ENCODE data around the gene USP6NL. TPM values are rescaled to one million over a fixed set of nuclear protein-coding genes. Genes with fewer than 3 reads are reported as not detected.

Gene USP6NL
- total RNA-seq, 2 donors from 2014 or later = 13.9 to 28.4 TPM

DNA sequence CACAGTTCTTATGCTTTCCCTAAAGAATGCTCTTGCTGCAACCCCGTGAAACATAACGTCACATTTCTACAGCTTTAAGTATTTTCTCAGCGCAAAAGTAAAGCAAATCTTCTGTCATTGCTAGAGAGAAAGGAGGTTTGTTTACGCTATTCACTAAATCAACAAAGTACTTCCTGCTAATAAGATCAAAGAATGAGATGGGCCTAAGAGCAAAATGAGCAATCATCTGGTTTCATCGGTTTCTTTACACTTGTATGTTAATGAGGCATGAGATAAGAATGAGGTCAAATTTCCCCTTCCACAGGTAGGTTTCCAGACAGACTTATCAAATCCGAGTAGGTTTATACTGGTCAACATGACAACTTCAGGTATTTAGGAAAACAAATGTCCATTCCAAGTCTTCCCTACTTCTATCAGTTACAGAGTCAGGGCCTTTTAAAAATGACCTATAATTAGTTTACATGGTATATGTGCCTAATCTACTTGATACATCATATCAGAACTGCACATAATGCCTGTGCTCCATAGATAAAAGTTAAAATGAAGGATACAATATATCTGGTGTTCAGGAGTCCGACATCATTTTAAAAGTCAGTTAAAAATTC, 8.4 kb downstream of the USP6NL start:
- Histone ChIP-seq H3K4me1 (replicated peaks) (no peaks in the 10 kb centered on the region), H3K27ac (no peak overlapping the region), H3K36me3 (no peaks in the 10 kb centered on the region), H3K4me3 (no peak overlapping the region), H3K9me3 (no peaks in the 10 kb centered on the region), H3K27me3 (replicated peaks; ENCODE audit: insufficient read depth) (no peaks in the 10 kb centered on the region)
- intact Hi-C loops (cut with DNase I) = no loop called here
- DNase-seq (ENCODE audit: low spot score) = no peak
- 40% methylated on average over 7 of the region's 7 CpGs for WGBS
- TF ChIP-seq POLR2AphosphoS5 (IDR thresholded peaks at IDR 0.05) (no peak), POLR2A (IDR thresholded peaks at IDR 0.05) (no peak)
- TF ChIP-seq, protein P1, sequence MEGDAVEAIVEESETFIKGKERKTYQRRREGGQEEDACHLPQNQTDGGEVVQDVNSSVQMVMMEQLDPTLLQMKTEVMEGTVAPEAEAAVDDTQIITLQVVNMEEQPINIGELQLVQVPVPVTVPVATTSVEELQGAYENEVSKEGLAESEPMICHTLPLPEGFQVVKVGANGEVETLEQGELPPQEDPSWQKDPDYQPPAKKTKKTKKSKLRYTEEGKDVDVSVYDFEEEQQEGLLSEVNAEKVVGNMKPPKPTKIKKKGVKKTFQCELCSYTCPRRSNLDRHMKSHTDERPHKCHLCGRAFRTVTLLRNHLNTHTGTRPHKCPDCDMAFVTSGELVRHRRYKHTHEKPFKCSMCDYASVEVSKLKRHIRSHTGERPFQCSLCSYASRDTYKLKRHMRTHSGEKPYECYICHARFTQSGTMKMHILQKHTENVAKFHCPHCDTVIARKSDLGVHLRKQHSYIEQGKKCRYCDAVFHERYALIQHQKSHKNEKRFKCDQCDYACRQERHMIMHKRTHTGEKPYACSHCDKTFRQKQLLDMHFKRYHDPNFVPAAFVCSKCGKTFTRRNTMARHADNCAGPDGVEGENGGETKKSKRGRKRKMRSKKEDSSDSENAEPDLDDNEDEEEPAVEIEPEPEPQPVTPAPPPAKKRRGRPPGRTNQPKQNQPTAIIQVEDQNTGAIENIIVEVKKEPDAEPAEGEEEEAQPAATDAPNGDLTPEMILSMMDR (IDR thresholded peaks at IDR 0.05) = no peak

DNA sequence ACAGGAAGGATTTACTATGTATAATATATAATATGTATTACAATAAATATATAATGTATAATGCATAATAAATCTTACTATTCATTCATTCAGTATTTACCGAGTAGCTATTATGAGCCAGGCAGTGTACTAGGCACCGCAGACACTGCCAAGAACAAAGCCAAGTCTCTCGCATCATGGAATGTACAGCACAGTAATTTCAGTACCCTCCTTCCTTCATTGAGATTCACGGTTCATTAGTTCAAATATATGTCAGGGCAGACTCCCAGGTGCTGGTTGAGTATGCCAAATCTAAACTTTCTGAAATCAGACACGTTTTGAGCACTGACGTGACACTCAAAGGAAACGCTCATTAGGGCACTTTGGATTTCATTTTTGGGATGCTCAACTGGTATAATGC, 9.1 kb downstream of the USP6NL start:
- intact Hi-C loops (cut with DNase I) = no loop called here
- Histone ChIP-seq H3K4me3 (no peak overlapping the region), H3K27me3 (replicated peaks; ENCODE audit: insufficient read depth) (no peaks in the 10 kb centered on the region), H3K4me1 (replicated peaks) (no peaks in the 10 kb centered on the region), H3K9me3 (no peaks in the 10 kb centered on the region), H3K36me3 (no peaks in the 10 kb centered on the region), H3K27ac (no peak overlapping the region)
- TF ChIP-seq, protein P1 (IDR thresholded peaks at IDR 0.05) = no peak
- TF ChIP-seq POLR2A (IDR thresholded peaks at IDR 0.05) (no peak), POLR2AphosphoS5 (IDR thresholded peaks at IDR 0.05) (no peak)
- DNase-seq (ENCODE audit: low spot score) = no peak
- WGBS = 57% methylated on average over 7 of the region's 7 CpGs

DNA sequence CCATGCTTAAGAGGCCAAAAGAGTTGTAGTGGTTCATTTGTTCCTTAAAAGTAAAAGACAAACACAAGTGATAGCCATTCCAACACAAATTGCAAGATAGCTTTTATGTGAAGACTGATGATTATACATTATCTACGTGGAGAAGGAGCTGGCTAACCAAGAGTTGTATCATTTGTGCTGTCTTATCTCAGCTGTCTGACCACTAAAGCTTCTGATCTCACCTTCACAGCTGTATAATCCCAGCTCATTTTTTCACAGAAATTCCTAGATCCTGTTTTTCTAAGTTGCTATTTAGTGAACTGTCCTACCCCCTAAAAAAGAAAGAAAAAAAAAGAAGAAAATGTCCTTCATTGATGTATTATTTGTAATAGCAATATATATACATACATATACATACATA, 9.8 kb downstream of the USP6NL start:
- TF ChIP-seq, protein P1 (IDR thresholded peaks at IDR 0.05) = no peak
- TF ChIP-seq POLR2AphosphoS5 (IDR thresholded peaks at IDR 0.05) (no peak), POLR2A (IDR thresholded peaks at IDR 0.05) (no peak)
- intact Hi-C loops (cut with DNase I) = no loop called here
- no peak for DNase-seq (ENCODE audit: low spot score)
- Histone ChIP-seq H3K4me3 (no peak overlapping the region), H3K9me3 (no peaks in the 10 kb centered on the region), H3K36me3 (no peaks in the 10 kb centered on the region), H3K27me3 (replicated peaks; ENCODE audit: insufficient read depth) (no peaks in the 10 kb centered on the region), H3K27ac (no peak overlapping the region), H3K4me1 (replicated peaks) (no peaks in the 10 kb centered on the region)
- 84% methylated on average over 1 of the region's 1 CpG for WGBS

DNA sequence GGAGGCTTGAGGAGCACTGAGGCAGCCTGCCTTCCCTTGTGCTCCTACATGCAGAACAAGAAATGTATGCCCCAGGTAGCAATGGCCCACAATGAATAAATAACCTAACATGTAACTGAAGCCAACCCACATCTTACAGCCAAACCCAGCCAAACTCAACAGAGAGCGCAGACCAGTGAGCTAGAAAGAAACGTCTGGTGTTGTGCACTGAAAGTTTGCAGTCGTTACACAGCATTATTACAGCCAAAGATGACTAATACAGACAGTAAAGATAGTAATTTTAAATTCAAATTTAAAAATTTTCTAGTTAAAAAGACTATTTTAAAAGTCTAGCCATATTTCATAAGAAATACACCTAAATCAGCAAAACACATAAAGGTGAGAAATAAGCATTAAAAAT, 11.2 kb downstream of the USP6NL start:
- Histone ChIP-seq H3K27ac (no peak overlapping the region), H3K36me3 (no peaks in the 10 kb centered on the region), H3K4me1 (replicated peaks) (no peaks in the 10 kb centered on the region), H3K9me3 (no peaks in the 10 kb centered on the region), H3K4me3 (no peak overlapping the region), H3K27me3 (replicated peaks; ENCODE audit: insufficient read depth) (no peaks in the 10 kb centered on the region)
- 94% methylated on average over 3 of the region's 3 CpGs for WGBS
- intact Hi-C loops (cut with DNase I) = no loop called here
- DNase-seq (ENCODE audit: low spot score) = no peak
- TF ChIP-seq POLR2A (IDR thresholded peaks at IDR 0.05) (no peak), POLR2AphosphoS5 (IDR thresholded peaks at IDR 0.05) (no peak)
- TF ChIP-seq, protein P1 (IDR thresholded peaks at IDR 0.05) = no peak

DNA sequence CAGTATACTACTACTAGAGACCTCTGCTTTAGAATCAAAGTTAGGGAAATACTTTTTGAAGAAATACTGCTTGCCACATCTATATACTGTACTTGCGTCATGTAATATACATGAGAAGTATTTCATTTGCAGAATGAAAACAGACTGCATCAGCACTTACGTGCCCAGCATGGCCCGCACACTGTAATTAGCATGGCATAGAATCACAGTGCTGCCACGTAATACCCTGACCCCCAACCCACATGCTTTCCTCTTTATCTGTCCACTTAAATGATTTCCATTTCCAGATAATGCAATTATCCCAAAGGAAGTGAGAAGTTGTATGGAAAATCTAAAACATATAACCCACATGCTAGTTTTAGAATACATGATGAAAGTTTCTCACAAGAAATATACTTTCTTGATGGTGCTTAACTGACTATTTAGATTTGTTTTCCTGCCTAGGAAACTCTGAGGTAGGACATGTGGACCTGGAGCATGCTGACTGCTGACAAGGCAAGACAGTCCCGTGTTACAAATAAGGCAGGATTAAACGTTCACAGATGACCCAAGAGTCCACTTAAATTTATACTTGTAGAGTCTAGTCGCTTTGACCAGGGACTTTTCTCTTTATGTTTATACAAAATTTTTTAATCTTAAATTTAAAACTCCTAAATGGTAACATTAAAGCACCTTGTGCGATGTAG, 12.6 kb downstream of the USP6NL start:
- H3K4me3 ChIP-seq = no peak overlapping the region
- no peaks in the 10 kb centered on the region for H3K36me3 ChIP-seq
- intact Hi-C loops (cut with DNase I) = no loop called here
- no peak for DNase-seq (ENCODE audit: low spot score)
- H3K27me3 ChIP-seq (replicated peaks; ENCODE audit: insufficient read depth) = no peaks in the 10 kb centered on the region
- TF ChIP-seq POLR2A (IDR thresholded peaks at IDR 0.05) (no peak), POLR2AphosphoS5 (IDR thresholded peaks at IDR 0.05) (no peak)
- TF ChIP-seq, protein P1 (IDR thresholded peaks at IDR 0.05) = no peak
- H3K27ac ChIP-seq = no peak overlapping the region
- WGBS = 83% methylated on average over 8 of the region's 8 CpGs
- no peaks in the 10 kb centered on the region for H3K4me1 ChIP-seq (replicated peaks)
- H3K9me3 ChIP-seq = no peaks in the 10 kb centered on the region
